Astrocyte (in vitro differentiated cells and primary cell): ENCODE data around the gene ABHD15.

Experiments used
- CTCF ChIP-seq: IDR thresholded peaks from 2 replicates; pipeline ENCODE4 v1.5.1; 2011; ENCODE audit warnings: low read depth, mild to moderate bottlenecking, inconsistent platforms, low read length, moderate library complexity; ENCODE audit not compliant: insufficient read depth
- EZH2 ChIP-seq: IDR thresholded peaks from 2 replicates; pipeline ENCODE4 v1.6.1; 2012; ENCODE audit warnings: mild to moderate bottlenecking, low read length, inconsistent platforms; ENCODE audit not compliant: insufficient read depth

GRCh38 chr17:29514792-29515191 lies 52.0 kb downstream of the ABHD15 start:
- TF ChIP-seq CTCF = no peak
- TF ChIP-seq EZH2 = no peak
